ENCODE results near the gene PFKFB1. TPM values are rescaled to one million over a fixed set of nuclear protein-coding genes. Genes with fewer than 3 reads are reported as not detected.

PFKFB1 gene
- total RNA-seq, 1 experiment from 2014 or later, result 0.55 TPM

- no peak overlapping the region for H2BK15ac ChIP-seq (ENCODE audit: low read depth, low read length)
- no peak overlapping the region for H2BK5ac ChIP-seq (ENCODE audit: insufficient read length, low read length)
- no peak overlapping the region for H4K5ac ChIP-seq (ENCODE audit: insufficient read length, low read depth, low read length)
- no peak overlapping the region for H3K56ac ChIP-seq (ENCODE audit: insufficient read length, low read depth, low read length)
- H4K8ac ChIP-seq (replicated peaks; ENCODE audit: insufficient read length, low read depth, low read length), result no peak overlapping the region
- Mint-ChIP-seq H3K36me3 (ENCODE audit: insufficient read depth in 1 of 3, low read depth in 3 of 3) (no peaks in the 10 kb centered on the region), H3K4me3 (no peak overlapping the region), H3K27ac (no peak overlapping the region), H3K4me1 (no peaks in the 10 kb centered on the region), H3K9me3 (peaks cover 71 to 80% of the 10 kb centered on the region in 2 experiments), H3K27me3 (ENCODE audit: low read depth) (peaks cover 13% of the 10 kb centered on the region)
- H3K9ac ChIP-seq (ENCODE audit: extremely low read depth, insufficient read length, low read length), result no peak overlapping the region
- H4K91ac ChIP-seq (ENCODE audit: insufficient read length, low read depth, low read length), result no peak overlapping the region
- no peaks in the 10 kb centered on the region for H3K79me1 ChIP-seq (ENCODE audit: insufficient read depth, low read depth, low read length, poor library complexity, severe bottlenecking)
- H2BK12ac ChIP-seq (ENCODE audit: insufficient read length, low read depth, low read length), result no peak overlapping the region
- H2AK5ac ChIP-seq (ENCODE audit: insufficient read length, low read length), result no peak overlapping the region
- H3K27me3 ChIP-seq (ENCODE audit: insufficient read depth, low read length), result no peaks in the 10 kb centered on the region
- no peak overlapping the region for H3K27ac ChIP-seq (ENCODE audit: insufficient read length, low read depth, low read length)
- H4K20me1 ChIP-seq (ENCODE audit: control insufficient read depth, insufficient read depth, insufficient read length), result no peaks in the 10 kb centered on the region
- no peak overlapping the region for H2BK20ac ChIP-seq (ENCODE audit: low read depth, low read length, poor library complexity, severe bottlenecking)
- H2AFZ ChIP-seq (ENCODE audit: low read length), result no peak overlapping the region
- DNase-seq, result no peak
- H2BK120ac ChIP-seq (ENCODE audit: low read depth, low read length, poor library complexity, severe bottlenecking), result no peak overlapping the region
- H3K4me2 ChIP-seq (ENCODE audit: insufficient read depth, insufficient read length, low read length), result no peak overlapping the region
- TF ChIP-seq CTCF (conservative IDR thresholded peaks at IDR 0.05), result no peak
- no peaks in the 10 kb centered on the region for H3K23me2 ChIP-seq (ENCODE audit: insufficient read length, low read depth, low read length, poor library complexity, severe bottlenecking)
- H3K23ac ChIP-seq (ENCODE audit: insufficient read length, low read depth, low read length), result no peak overlapping the region
- WGBS (ENCODE audit: extremely low coverage, insufficient read length, low lambda C conversion rate), result no CpG with 5 or more reads among the region's 1 CpG
- H3K18ac ChIP-seq (ENCODE audit: insufficient read length, low read depth, low read length), result no peak overlapping the region
- H3K4ac ChIP-seq (ENCODE audit: low read depth, low read length), result no peak overlapping the region
- H3T11ph ChIP-seq (ENCODE audit: low read length), result no peak overlapping the region
- no peaks in the 10 kb centered on the region for H3K79me2 ChIP-seq (ENCODE audit: insufficient read depth, low read length)
- H3K9me3 ChIP-seq (ENCODE audit: control insufficient read depth, low read depth, low read length), result peaks cover 27% of the 10 kb centered on the region
- H3K4me1 ChIP-seq (ENCODE audit: insufficient read depth, low read length), result no peaks in the 10 kb centered on the region
- no peak overlapping the region for H3K14ac ChIP-seq (ENCODE audit: insufficient read depth, low read length)
These were observed 99.8 kb downstream of the PFKFB1 start for GRCh38 chrX:54894159-54894558.

All from H9 (cell line).